HEK293 (cell line): ENCODE data around the gene GALNT9.

Experiments used
- CTCF ChIA-PET: fragments of 350-600 bp; formaldehyde crosslinking; extraction: SDS; loops from one replicate; lab custom pipeline; 2021; ENCODE audit warnings: antibody characterized with exemption; lab: Yijun Ruan, JAX
- POLR2A ChIA-PET: fragments of 300-600 bp; formaldehyde crosslinking; extraction: SDS; loops from one replicate; lab custom pipeline; 2020; ENCODE audit warnings: antibody characterized with exemption, inconsistent platforms; lab: Yijun Ruan, JAX
- H3K27ac ChIP-seq: fragments of 200-500 bp; sonication (Bioruptor generic); 2 replicates; pipeline ENCODE4 v1.5.1; 2014; ENCODE audit warnings: low read depth, low read length, control low read depth, inconsistent platforms; ENCODE audit errors: extremely low read depth
- H3K36me3 ChIP-seq, 2 experiments: fragments of 200-500 bp in 1 of 2; sonication (Bioruptor generic) in 1 of 2; 1 replicate in 1 of 2; 2 replicates in 1 of 2; pipeline ENCODE4 v1.5.1; 2014 to 2017; ENCODE audit warnings: inconsistent platforms in 2 of 2, low read length in 2 of 2; ENCODE audit not compliant: control insufficient read depth in 2 of 2, insufficient read depth in 1 of 2
- H3K4me1 ChIP-seq: fragments of 200-500 bp; sonication (Bioruptor generic); 2 replicates; pipeline ENCODE4 v1.5.1; 2014; ENCODE audit warnings: mild to moderate bottlenecking, low read length, inconsistent platforms; ENCODE audit not compliant: control insufficient read depth, insufficient read depth
- H3K4me3 ChIP-seq: 2 replicates; pipeline ENCODE4 v1.5.1; 2011; ENCODE audit warnings: low read depth, mild to moderate bottlenecking, control low read depth, low read length, moderate library complexity
- H3K9me3 ChIP-seq: fragments of 200-500 bp; sonication (Bioruptor generic); 2 replicates; pipeline ENCODE4 v1.5.1; 2014; ENCODE audit warnings: low read depth, low read length, inconsistent platforms; ENCODE audit not compliant: control insufficient read depth, insufficient read depth
- GLIS2 ChIP-seq: fragments of 450-650 bp; formaldehyde crosslinking; IDR thresholded peaks from 2 replicates; pipeline ENCODE4 v1.5.1; 2016; ENCODE audit warnings: missing biosample characterization, missing genetic modification characterization
- OSR2 ChIP-seq: fragments of 450-650 bp; formaldehyde crosslinking; IDR thresholded peaks from 2 replicates; pipeline ENCODE4 v1.5.1; 2016; ENCODE audit warnings: missing biosample characterization, missing genetic modification characterization
- OVOL3 ChIP-seq: fragments of 450-650 bp; formaldehyde crosslinking; IDR thresholded peaks from 2 replicates; pipeline ENCODE4 v1.5.1; 2016; ENCODE audit warnings: missing biosample characterization, missing genetic modification characterization
- REPIN1 ChIP-seq: fragments of 450-650 bp; formaldehyde crosslinking; IDR thresholded peaks from 2 replicates; pipeline ENCODE4 v1.5.1; 2017; ENCODE audit warnings: missing biosample characterization, missing genetic modification characterization, low read depth
- ZBTB21 ChIP-seq: fragments of 450-650 bp; formaldehyde crosslinking; IDR thresholded peaks from 2 replicates; pipeline ENCODE4 v1.5.1; 2017; ENCODE audit warnings: missing biosample characterization, missing genetic modification characterization
- ZFP3 ChIP-seq: fragments of 450-650 bp; formaldehyde crosslinking; IDR thresholded peaks from 2 replicates; pipeline ENCODE4 v1.5.1; 2016; ENCODE audit warnings: low read depth, missing biosample characterization, missing genetic modification characterization
- ZNF146 ChIP-seq: fragments of 450-650 bp; formaldehyde crosslinking; IDR thresholded peaks from 2 replicates; pipeline ENCODE4 v1.5.1; 2016; ENCODE audit warnings: missing biosample characterization, missing genetic modification characterization
- ZNF18 ChIP-seq: fragments of 450-650 bp; formaldehyde crosslinking; IDR thresholded peaks from 2 replicates; pipeline ENCODE4 v1.5.1; 2016; ENCODE audit warnings: missing biosample characterization, missing genetic modification characterization
- ZNF274 ChIP-seq, 2 experiments: fragments of 200-500 bp in 1 of 2; fragments of 450-650 bp in 1 of 2; sonication (Bioruptor generic) in 1 of 2; formaldehyde crosslinking in 1 of 2; IDR thresholded peaks; 2 replicates each; pipeline versions ENCODE4 v1.5.1 to v1.6.1; 2014 to 2016; ENCODE audit warnings: borderline replicate concordance in 1 of 2, inconsistent platforms in 1 of 2, low read length in 1 of 2, missing biosample characterization in 1 of 2, missing genetic modification characterization in 1 of 2
- ZNF302 ChIP-seq: fragments of 450-650 bp; formaldehyde crosslinking; IDR thresholded peaks from 2 replicates; pipeline ENCODE4 v1.5.1; 2016; ENCODE audit warnings: missing biosample characterization, missing genetic modification characterization, low read depth
- ZNF311 ChIP-seq: fragments of 450-650 bp; formaldehyde crosslinking; IDR thresholded peaks from 2 replicates; pipeline ENCODE4 v1.5.1; 2017; ENCODE audit warnings: missing biosample characterization, missing genetic modification characterization, borderline replicate concordance
- ZNF324 ChIP-seq: fragments of 450-650 bp; formaldehyde crosslinking; IDR thresholded peaks from 2 replicates; pipeline ENCODE4 v1.5.1; 2016; ENCODE audit warnings: missing biosample characterization, missing genetic modification characterization
- ZNF510 ChIP-seq: fragments of 450-650 bp; formaldehyde crosslinking; IDR thresholded peaks from 2 replicates; pipeline ENCODE4 v1.5.1; 2018; ENCODE audit warnings: mild to moderate bottlenecking, missing genetic modification characterization, missing biosample characterization; ENCODE audit not compliant: insufficient replicate concordance
- ZNF529 ChIP-seq: fragments of 450-650 bp; formaldehyde crosslinking; IDR thresholded peaks from 2 replicates; pipeline ENCODE4 v1.5.1; 2017; ENCODE audit warnings: missing genetic modification characterization, missing biosample characterization; ENCODE audit not compliant: insufficient replicate concordance
- ZNF544 ChIP-seq: fragments of 450-650 bp; formaldehyde crosslinking; IDR thresholded peaks from 2 replicates; pipeline ENCODE4 v1.5.0; 2017; ENCODE audit warnings: missing biosample characterization, missing genetic modification characterization
- ZNF571 ChIP-seq: fragments of 450-650 bp; formaldehyde crosslinking; IDR thresholded peaks from 2 replicates; pipeline ENCODE4 v1.5.0; 2017; ENCODE audit warnings: missing biosample characterization, missing genetic modification characterization
- ZNF629 ChIP-seq: fragments of 450-650 bp; formaldehyde crosslinking; IDR thresholded peaks from 2 replicates; pipeline ENCODE4 v1.5.1; 2017; ENCODE audit warnings: missing biosample characterization, missing genetic modification characterization
- ZNF76 ChIP-seq: fragments of 450-650 bp; formaldehyde crosslinking; IDR thresholded peaks from 2 replicates; pipeline ENCODE4; 2016; ENCODE audit warnings: low read depth, missing biosample characterization, missing genetic modification characterization, borderline replicate concordance
- TF ChIP-seq, protein P1 (sequence below): fragments of 450-650 bp; IDR thresholded peaks from 2 replicates; pipeline ENCODE4 v1.5.1; 2018; ENCODE audit warnings: missing biosample characterization, mild to moderate bottlenecking, missing genetic modification characterization
- TF ChIP-seq, protein P2 (sequence below): fragments of 450-650 bp; formaldehyde crosslinking; IDR thresholded peaks from 2 replicates; pipeline ENCODE4 v1.5.1; 2017; ENCODE audit warnings: missing biosample characterization, missing genetic modification characterization
- TF ChIP-seq, protein P3 (sequence below): fragments of 450-650 bp; formaldehyde crosslinking; IDR thresholded peaks from 2 replicates; pipeline ENCODE4 v1.5.1; 2016; ENCODE audit warnings: missing biosample characterization, missing genetic modification characterization
- TF ChIP-seq, protein P4 (sequence below): fragments of 450-650 bp; formaldehyde crosslinking; IDR thresholded peaks from 2 replicates; pipeline ENCODE4 v1.5.1; 2016; ENCODE audit warnings: missing biosample characterization, missing genetic modification characterization

Gene GALNT9

GRCh38 chr12:132156573-132157325 lies 172.6 kb downstream of the GALNT9 start (continued):
- TF ChIP-seq ZBTB21 (tag by site-specific recombination) = no peak
- TF ChIP-seq, protein P1, sequence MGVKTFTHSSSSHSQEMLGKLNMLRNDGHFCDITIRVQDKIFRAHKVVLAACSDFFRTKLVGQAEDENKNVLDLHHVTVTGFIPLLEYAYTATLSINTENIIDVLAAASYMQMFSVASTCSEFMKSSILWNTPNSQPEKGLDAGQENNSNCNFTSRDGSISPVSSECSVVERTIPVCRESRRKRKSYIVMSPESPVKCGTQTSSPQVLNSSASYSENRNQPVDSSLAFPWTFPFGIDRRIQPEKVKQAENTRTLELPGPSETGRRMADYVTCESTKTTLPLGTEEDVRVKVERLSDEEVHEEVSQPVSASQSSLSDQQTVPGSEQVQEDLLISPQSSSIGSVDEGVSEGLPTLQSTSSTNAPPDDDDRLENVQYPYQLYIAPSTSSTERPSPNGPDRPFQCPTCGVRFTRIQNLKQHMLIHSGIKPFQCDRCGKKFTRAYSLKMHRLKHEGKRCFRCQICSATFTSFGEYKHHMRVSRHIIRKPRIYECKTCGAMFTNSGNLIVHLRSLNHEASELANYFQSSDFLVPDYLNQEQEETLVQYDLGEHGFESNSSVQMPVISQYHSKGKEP (tag by site-specific recombination) = no peak
- TF ChIP-seq, protein P2, sequence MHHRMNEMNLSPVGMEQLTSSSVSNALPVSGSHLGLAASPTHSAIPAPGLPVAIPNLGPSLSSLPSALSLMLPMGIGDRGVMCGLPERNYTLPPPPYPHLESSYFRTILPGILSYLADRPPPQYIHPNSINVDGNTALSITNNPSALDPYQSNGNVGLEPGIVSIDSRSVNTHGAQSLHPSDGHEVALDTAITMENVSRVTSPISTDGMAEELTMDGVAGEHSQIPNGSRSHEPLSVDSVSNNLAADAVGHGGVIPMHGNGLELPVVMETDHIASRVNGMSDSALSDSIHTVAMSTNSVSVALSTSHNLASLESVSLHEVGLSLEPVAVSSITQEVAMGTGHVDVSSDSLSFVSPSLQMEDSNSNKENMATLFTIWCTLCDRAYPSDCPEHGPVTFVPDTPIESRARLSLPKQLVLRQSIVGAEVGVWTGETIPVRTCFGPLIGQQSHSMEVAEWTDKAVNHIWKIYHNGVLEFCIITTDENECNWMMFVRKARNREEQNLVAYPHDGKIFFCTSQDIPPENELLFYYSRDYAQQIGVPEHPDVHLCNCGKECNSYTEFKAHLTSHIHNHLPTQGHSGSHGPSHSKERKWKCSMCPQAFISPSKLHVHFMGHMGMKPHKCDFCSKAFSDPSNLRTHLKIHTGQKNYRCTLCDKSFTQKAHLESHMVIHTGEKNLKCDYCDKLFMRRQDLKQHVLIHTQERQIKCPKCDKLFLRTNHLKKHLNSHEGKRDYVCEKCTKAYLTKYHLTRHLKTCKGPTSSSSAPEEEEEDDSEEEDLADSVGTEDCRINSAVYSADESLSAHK (tag by site-specific recombination) = no peak
- TF ChIP-seq, all 188 proteins: peak for 19

- ChIA-PET CTCF (interaction anchor here (1.3 kb wide), 2 partner anchors 11 to 258 kb away, joined by 4 to 9 read pairs; no protein-coding TSS in a partner anchor), POLR2A (no interaction called here)
- H3K4me3 ChIP-seq = no peak overlapping the region
- peaks cover 13 to 43% of the 10 kb centered on the region in 2 experiments; a peak in 2 of 3 replicates for H3K36me3 ChIP-seq
- H3K9me3 ChIP-seq = no peaks in the 10 kb centered on the region
- H3K4me1 ChIP-seq = no peaks in the 10 kb centered on the region
- no peak overlapping the region for H3K27ac ChIP-seq
- TF ChIP-seq OSR2 = no peak
- no peak for TF ChIP-seq ZFP3 (tag by site-specific recombination)
- peak; percentile 43; the same call in 1 of the 2 replicates for TF ChIP-seq OVOL3
- peak; percentile 11; the same call in 1 of the 2 replicates for TF ChIP-seq ZNF544 (tag by site-specific recombination)
- no peak for TF ChIP-seq ZNF629 (tag by site-specific recombination)
- no peak for TF ChIP-seq REPIN1 (tag by site-specific recombination)
- no peak for TF ChIP-seq ZNF529 (tag by site-specific recombination)
- TF ChIP-seq ZNF311 (tag by site-specific recombination) = 0 out of 2 replicates have a peak, but pooled peaks have one; percentile 83
- TF ChIP-seq ZNF76 (tag by site-specific recombination) = peak; percentile 10; the same call in 1 of the 2 replicates
- no peak for TF ChIP-seq ZNF510
- no peak for TF ChIP-seq ZNF274 (IDR thresholded peaks at IDR 0.05; ENCODE audit: low read length)
- peak; percentile 8; the same call in 1 of the 2 replicates for TF ChIP-seq ZNF274 (tag by site-specific recombination; IDR thresholded peaks at IDR 0.05; ENCODE audit: borderline replicate concordance)
- TF ChIP-seq, protein P3, sequence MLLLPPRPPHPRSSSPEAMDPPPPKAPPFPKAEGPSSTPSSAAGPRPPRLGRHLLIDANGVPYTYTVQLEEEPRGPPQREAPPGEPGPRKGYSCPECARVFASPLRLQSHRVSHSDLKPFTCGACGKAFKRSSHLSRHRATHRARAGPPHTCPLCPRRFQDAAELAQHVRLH (tag by site-specific recombination) = no peak
- TF ChIP-seq, protein P4, sequence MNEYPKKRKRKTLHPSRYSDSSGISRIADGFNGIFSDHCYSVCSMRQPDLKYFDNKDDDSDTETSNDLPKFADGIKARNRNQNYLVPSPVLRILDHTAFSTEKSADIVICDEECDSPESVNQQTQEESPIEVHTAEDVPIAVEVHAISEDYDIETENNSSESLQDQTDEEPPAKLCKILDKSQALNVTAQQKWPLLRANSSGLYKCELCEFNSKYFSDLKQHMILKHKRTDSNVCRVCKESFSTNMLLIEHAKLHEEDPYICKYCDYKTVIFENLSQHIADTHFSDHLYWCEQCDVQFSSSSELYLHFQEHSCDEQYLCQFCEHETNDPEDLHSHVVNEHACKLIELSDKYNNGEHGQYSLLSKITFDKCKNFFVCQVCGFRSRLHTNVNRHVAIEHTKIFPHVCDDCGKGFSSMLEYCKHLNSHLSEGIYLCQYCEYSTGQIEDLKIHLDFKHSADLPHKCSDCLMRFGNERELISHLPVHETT (tag by site-specific recombination) = no peak
- TF ChIP-seq ZNF571 (tag by site-specific recombination) = no peak
- TF ChIP-seq ZNF18 (tag by site-specific recombination) = peak; percentile 76
- 0 out of 2 replicates have a peak, but pooled peaks have one; percentile 5 for TF ChIP-seq ZNF302
- TF ChIP-seq ZNF146 (tag by site-specific recombination) = 0 out of 2 replicates have a peak, but pooled peaks have one; percentile 0
- TF ChIP-seq ZNF324 = no peak
- TF ChIP-seq GLIS2 = no peak
Measured at GRCh38 chr12:132155771-132156572, 173.4 kb downstream of the GALNT9 start.
